ENCODE results near the gene SMPD4.

GRCh38 chr2:130158631-130159030, 22.8 kb downstream of the SMPD4 start:
- TF ChIP-seq CTCF (IDR thresholded peaks at IDR 0.05; ENCODE audit: poor library complexity, severe bottlenecking) (no peak), EP300 (conservative IDR thresholded peaks at IDR 0.05; ENCODE audit: poor library complexity, severe bottlenecking) (no peak)

Measured in neural cell (in vitro differentiated cells).